Osteocyte (in vitro differentiated cells): ENCODE data around the gene DLEC1. TPM values are rescaled to one million over a fixed set of nuclear protein-coding genes. Genes with fewer than 3 reads are reported as not detected.

ENCODE experiments used
- DNase-seq: peaks from one replicate; pipeline ENCODE4 v3.0.0; 2021; ENCODE audit warnings: mixed read lengths; ENCODE audit not compliant: unreplicated experiment; ENCODE audit errors: extremely low spot score
- H3K27ac Mint-ChIP-seq: one replicate; pipeline ENCODE4 v1.8.0; 2021; ENCODE audit warnings: mild to moderate bottlenecking, mixed read lengths; ENCODE audit not compliant: unreplicated experiment
- H3K27me3 Mint-ChIP-seq: one replicate; pipeline ENCODE4 v1.8.0; 2021; ENCODE audit warnings: mixed read lengths; ENCODE audit not compliant: unreplicated experiment
- H3K36me3 Mint-ChIP-seq: one replicate; pipeline ENCODE4 v1.8.0; 2021; ENCODE audit warnings: mixed read lengths; ENCODE audit not compliant: unreplicated experiment
- H3K4me1 Mint-ChIP-seq: one replicate; pipeline ENCODE4 v1.8.0; 2021; ENCODE audit warnings: mixed read lengths; ENCODE audit not compliant: unreplicated experiment
- H3K4me3 Mint-ChIP-seq: one replicate; pipeline ENCODE4 v1.8.0; 2021; ENCODE audit warnings: mild to moderate bottlenecking, moderate library complexity, mixed read lengths; ENCODE audit not compliant: unreplicated experiment
- H3K9me3 Mint-ChIP-seq: one replicate; pipeline ENCODE4 v1.8.0; 2021; ENCODE audit warnings: mixed read lengths; ENCODE audit not compliant: unreplicated experiment
- CTCF ChIP-seq: fragments of 200-600 bp; sonication (generic); IDR thresholded peaks from 2 replicates; pipeline ENCODE4 v1.5.0; 2021; ENCODE audit warnings: antibody characterized with exemption, mild to moderate bottlenecking, moderate library complexity
- total RNA-seq: library from RNA; stranded (reverse); gene quantifications from 2 replicates; pipeline ENCODE4 v1.2.1, GENCODE V29; 2021

Gene DLEC1
- total RNA-seq, 1 donor from 2014 or later: 0.62 TPM

GRCh38 chr3:38097446-38098375 is 58.7 kb downstream of the DLEC1 start:
- H3K27ac Mint-ChIP-seq: no peak overlapping the region
- H3K27me3 Mint-ChIP-seq: peaks cover 56% of the 10 kb centered on the region
- H3K36me3 Mint-ChIP-seq: no peaks in the 10 kb centered on the region
- DNase-seq: no peak
- H3K4me1 Mint-ChIP-seq: no peaks in the 10 kb centered on the region
- TF ChIP-seq CTCF: no peak
- H3K9me3 Mint-ChIP-seq: no peaks in the 10 kb centered on the region
- no peak overlapping the region for H3K4me3 Mint-ChIP-seq

GRCh38 chr3:38098376-38098723 is 59.3 kb downstream of the DLEC1 start:
- no peaks in the 10 kb centered on the region for H3K36me3 Mint-ChIP-seq

GRCh38 chr3:38099518-38099917 is 60.5 kb downstream of the DLEC1 start:
- TF ChIP-seq CTCF: no peak

More at GRCh38 chr3:38098376-38098723, 59.3 kb downstream of the DLEC1 start:
- H3K4me1 Mint-ChIP-seq: no peaks in the 10 kb centered on the region
- peaks cover 58% of the 10 kb centered on the region for H3K27me3 Mint-ChIP-seq
- H3K4me3 Mint-ChIP-seq: no peak overlapping the region
- H3K27ac Mint-ChIP-seq: no peak overlapping the region
- no peak for TF ChIP-seq CTCF
- H3K9me3 Mint-ChIP-seq: no peaks in the 10 kb centered on the region
- DNase-seq: no peak

GRCh38 chr3:38100498-38100897 is 61.5 kb downstream of the DLEC1 start:
- no peak for TF ChIP-seq CTCF
- DNase-seq: no peak
- no peaks in the 10 kb centered on the region for H3K4me1 Mint-ChIP-seq
- H3K27ac Mint-ChIP-seq: no peak overlapping the region
- no peaks in the 10 kb centered on the region for H3K36me3 Mint-ChIP-seq
- H3K9me3 Mint-ChIP-seq: peaks cover 15% of the 10 kb centered on the region
- H3K4me3 Mint-ChIP-seq: no peak overlapping the region
- peaks cover 60% of the 10 kb centered on the region for H3K27me3 Mint-ChIP-seq

More at GRCh38 chr3:38099518-38099917, 60.5 kb downstream of the DLEC1 start:
- Mint-ChIP-seq H3K9me3 (peaks cover 5% of the 10 kb centered on the region), H3K36me3 (no peaks in the 10 kb centered on the region), H3K4me3 (no peak overlapping the region), H3K27me3 (peaks cover 56% of the 10 kb centered on the region), H3K4me1 (no peaks in the 10 kb centered on the region), H3K27ac (no peak overlapping the region)
- DNase-seq: no peak

GRCh38 chr3:38101811-38102443 is 62.9 kb downstream of the DLEC1 start:
- Mint-ChIP-seq H3K9me3 (peaks cover 20% of the 10 kb centered on the region), H3K27me3 (peaks cover 63% of the 10 kb centered on the region), H3K4me3 (no peak overlapping the region), H3K4me1 (no peaks in the 10 kb centered on the region), H3K36me3 (peaks cover 2% of the 10 kb centered on the region), H3K27ac (no peak overlapping the region)
- no peak for TF ChIP-seq CTCF
- DNase-seq: no peak
